Spleen (tissue), 7 donors: Measurements from ENCODE around the gene PHF21B.

Source experiments
- POLR2A ChIP-seq, 3 donors: fragments of 450-650 bp; IDR thresholded peaks; one replicate each; pipeline ENCODE4 v1.5.1; 2017; ENCODE audit warnings: antibody characterized with exemption in 3 of 3, mild to moderate bottlenecking in 1 of 3
- TF ChIP-seq, protein P1 (sequence below), 11 experiments: fragments of 200-600 bp in 7 of 11; fragments of 450-650 bp in 4 of 11; sonication (generic) in 4 of 11; IDR thresholded peaks in 8 of 11; conservative IDR thresholded peaks in 3 of 11; 1 replicate in 7 of 11; 2 replicates in 4 of 11; pipeline versions ENCODE4 v1.4.0 to v1.8.0; 2016 to 2021; ENCODE audit warnings: antibody characterized with exemption in 11 of 11, inconsistent platforms in 4 of 11, mild to moderate bottlenecking in 1 of 11
- donor health status: DM: no; HTN: no; CAD: no; lungs with moderate emphysema.
- donor health status: DM: no; HTN: no; CAD: no.
- donor health status: DM: no; HTN: no; CAD: no.

DNA sequence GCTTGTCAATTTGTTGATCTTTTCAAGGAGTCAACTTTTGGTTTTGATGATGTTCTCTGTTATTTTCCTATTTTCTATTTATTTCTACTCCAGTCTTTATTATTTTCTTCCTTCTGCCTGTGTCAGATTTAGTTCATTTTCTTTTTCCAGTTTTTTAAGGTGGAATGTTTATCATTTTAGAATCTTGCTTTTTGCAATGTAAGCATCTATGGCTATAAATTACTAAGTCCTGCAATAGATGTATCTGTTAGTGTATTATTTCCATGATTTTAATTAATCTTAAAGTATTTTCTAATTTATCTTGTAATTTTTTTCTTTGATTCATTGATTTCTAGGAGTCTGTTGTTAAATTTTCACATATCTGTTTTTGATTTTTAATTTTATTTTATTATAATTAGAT lies 175.7 kb downstream of the PHF21B start:
- TF ChIP-seq, protein P1, sequence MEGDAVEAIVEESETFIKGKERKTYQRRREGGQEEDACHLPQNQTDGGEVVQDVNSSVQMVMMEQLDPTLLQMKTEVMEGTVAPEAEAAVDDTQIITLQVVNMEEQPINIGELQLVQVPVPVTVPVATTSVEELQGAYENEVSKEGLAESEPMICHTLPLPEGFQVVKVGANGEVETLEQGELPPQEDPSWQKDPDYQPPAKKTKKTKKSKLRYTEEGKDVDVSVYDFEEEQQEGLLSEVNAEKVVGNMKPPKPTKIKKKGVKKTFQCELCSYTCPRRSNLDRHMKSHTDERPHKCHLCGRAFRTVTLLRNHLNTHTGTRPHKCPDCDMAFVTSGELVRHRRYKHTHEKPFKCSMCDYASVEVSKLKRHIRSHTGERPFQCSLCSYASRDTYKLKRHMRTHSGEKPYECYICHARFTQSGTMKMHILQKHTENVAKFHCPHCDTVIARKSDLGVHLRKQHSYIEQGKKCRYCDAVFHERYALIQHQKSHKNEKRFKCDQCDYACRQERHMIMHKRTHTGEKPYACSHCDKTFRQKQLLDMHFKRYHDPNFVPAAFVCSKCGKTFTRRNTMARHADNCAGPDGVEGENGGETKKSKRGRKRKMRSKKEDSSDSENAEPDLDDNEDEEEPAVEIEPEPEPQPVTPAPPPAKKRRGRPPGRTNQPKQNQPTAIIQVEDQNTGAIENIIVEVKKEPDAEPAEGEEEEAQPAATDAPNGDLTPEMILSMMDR (IDR thresholded peaks at IDR 0.05 in 8 of 11, conservative IDR thresholded peaks at IDR 0.05 in 3 of 11) = no peak
- TF ChIP-seq POLR2A (IDR thresholded peaks at IDR 0.05) = no peak
